Measurements from ENCODE around the gene ARHGEF2. TPM values are rescaled to one million over a fixed set of nuclear protein-coding genes. Genes with fewer than 3 reads are reported as not detected.

The ARHGEF2 gene
- polyA plus RNA-seq, 3 donors = 15.4 to 271 (median 18.6) TPM

DNA sequence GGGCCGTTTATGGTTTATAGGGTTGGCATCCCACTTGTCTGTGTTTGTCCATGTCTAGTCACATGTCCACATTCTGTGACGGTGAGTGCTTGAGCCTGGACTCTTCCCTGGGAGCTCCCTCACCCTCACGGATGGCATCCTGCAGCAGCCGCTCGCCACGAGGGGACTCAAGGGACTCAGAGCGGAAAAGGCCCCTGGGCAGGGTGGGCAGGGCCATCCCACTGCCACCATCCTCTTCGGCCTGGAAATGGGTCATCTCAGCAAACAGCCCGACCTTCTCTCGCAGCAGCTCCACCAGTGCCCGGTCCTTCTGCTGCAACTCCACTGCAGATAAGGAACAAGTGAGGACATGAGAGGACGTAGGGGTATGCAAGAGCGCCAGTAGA lies 25.8 kb downstream of the ARHGEF2 start:
- H3K27me3 Mint-ChIP-seq (ENCODE audit: low read depth in 3 of 3) = peaks cover 0 to 1% (median 0%) of the 10 kb centered on the region in 3 donors
- no peak overlapping the region for H3K9ac ChIP-seq (ENCODE audit: insufficient read depth, low read length, poor library complexity, severe bottlenecking)
- H3K27ac Mint-ChIP-seq = peak overlapping the region in 4 of 7 donors; percentile 7 to 75 (median 30)
- H3K4me2 ChIP-seq (replicated peaks; ENCODE audit: extremely low read depth, low read length, poor library complexity, severe bottlenecking) = no peak overlapping the region
- TF ChIP-seq CTCF (IDR thresholded peaks at IDR 0.05) = no peak
- no peak for DNase-seq
- H3K4me1 ChIP-seq (ENCODE audit: control insufficient read depth in 1 of 2, insufficient read depth in 2 of 2, low read length in 2 of 2) = peaks cover 24 to 47% of the 10 kb centered on the region in 2 donors
- no peak overlapping the region for H3K4me3 Mint-ChIP-seq
- H3K4me1 Mint-ChIP-seq = peaks cover 19% of the 10 kb centered on the region
- H2AFZ ChIP-seq (ENCODE audit: insufficient read depth, low read depth, low read length, poor library complexity, severe bottlenecking) = no peak overlapping the region
- no peak overlapping the region for H3K4me3 ChIP-seq (replicated peaks in 1 of 3; ENCODE audit: low read depth in 2 of 3, low read length in 3 of 3)
- peaks cover 82% of the 10 kb centered on the region for H3K79me2 ChIP-seq (ENCODE audit: insufficient read depth, low read length)
- peaks cover 86% of the 10 kb centered on the region for H4K20me1 ChIP-seq (ENCODE audit: insufficient read depth, low read length)
- peak overlapping the region; percentile 36 to 74 for H3K27ac ChIP-seq (ENCODE audit: low read depth in 1 of 2, low read length in 2 of 2)
- peaks cover 96 to 98% of the 10 kb centered on the region in 2 donors for H3K36me3 ChIP-seq (replicated peaks in 1 of 2; ENCODE audit: control insufficient read depth in 1 of 2, insufficient read depth in 2 of 2, low read length in 2 of 2)
- H3K9me3 ChIP-seq (replicated peaks in 1 of 2; ENCODE audit: control insufficient read depth in 1 of 2, insufficient read depth in 1 of 2, low read length in 2 of 2) = no peaks in the 10 kb centered on the region
- intact Hi-C loops (cut with micrococcal nuclease) = no loop called here
- 93% methylated on average over 12 of the region's 13 CpGs for WGBS (ENCODE audit: insufficient coverage)
- peaks cover 79 to 95% of the 10 kb centered on the region in 2 donors for H3K36me3 Mint-ChIP-seq
- no peaks in the 10 kb centered on the region for H3K27me3 ChIP-seq (ENCODE audit: control insufficient read depth in 2 of 2, insufficient read depth in 2 of 2, low read length in 2 of 2)
- peaks cover 0 to 7% (median 0%) of the 10 kb centered on the region in 7 donors for H3K9me3 Mint-ChIP-seq

DNA sequence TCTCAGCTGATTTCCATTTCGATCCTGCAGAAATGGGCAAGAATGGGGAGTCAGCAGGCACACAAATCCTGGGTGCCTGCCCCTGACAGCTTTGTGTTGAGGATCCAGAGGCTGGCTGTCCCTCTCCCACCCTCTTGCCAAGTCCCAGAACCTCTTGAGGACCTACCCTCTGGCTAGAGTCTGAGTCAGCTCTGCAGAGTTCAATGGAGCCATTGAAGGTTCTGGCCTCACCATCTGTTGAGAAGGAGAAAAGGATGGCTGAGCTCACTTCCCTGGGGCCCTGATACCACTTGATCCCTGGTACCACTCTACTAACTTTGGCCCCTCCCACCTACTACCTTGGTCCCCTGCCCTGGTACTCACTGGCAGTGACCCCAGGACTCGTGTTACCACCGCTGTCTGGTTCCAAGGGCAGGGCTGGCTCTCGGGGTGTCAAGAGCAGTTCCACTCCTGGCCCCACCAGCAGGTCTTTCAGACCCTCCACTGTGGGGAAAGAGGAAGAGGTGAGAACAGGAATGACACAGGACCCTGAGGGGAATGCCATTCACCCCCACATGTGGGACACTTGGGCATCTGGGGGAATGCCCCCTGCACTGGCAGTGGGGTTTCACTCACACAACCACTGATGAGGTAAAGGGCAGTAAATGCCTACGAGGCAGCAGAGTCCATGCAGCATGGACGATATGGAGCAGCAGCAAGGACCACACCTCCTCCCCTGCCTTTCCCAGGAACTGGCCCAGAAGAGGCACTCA lies 26.4 kb downstream of the ARHGEF2 start:
- H2AFZ ChIP-seq (ENCODE audit: insufficient read depth, low read depth, low read length, poor library complexity, severe bottlenecking) = no peak overlapping the region
- intact Hi-C loops (cut with micrococcal nuclease) = no loop called here
- Mint-ChIP-seq H3K9me3 (peaks cover 0 to 7% (median 0%) of the 10 kb centered on the region in 7 donors), H3K27me3 (ENCODE audit: low read depth in 3 of 3) (peaks cover 0 to 1% (median 0%) of the 10 kb centered on the region in 3 donors), H3K36me3 (peaks cover 79 to 95% of the 10 kb centered on the region in 2 donors), H3K27ac (peak overlapping the region in 6 of 7 donors; percentile 7 to 81 (median 70)), H3K4me3 (no peak overlapping the region), H3K4me1 (peaks cover 25% of the 10 kb centered on the region)
- H3K9me3 ChIP-seq (replicated peaks in 1 of 2; ENCODE audit: control insufficient read depth in 1 of 2, insufficient read depth in 1 of 2, low read length in 2 of 2) = no peaks in the 10 kb centered on the region
- no peak for DNase-seq
- H3K27me3 ChIP-seq (ENCODE audit: control insufficient read depth in 2 of 2, insufficient read depth in 2 of 2, low read length in 2 of 2) = no peaks in the 10 kb centered on the region
- peaks cover 82% of the 10 kb centered on the region for H4K20me1 ChIP-seq (ENCODE audit: insufficient read depth, low read length)
- H3K4me1 ChIP-seq (ENCODE audit: control insufficient read depth in 1 of 2, insufficient read depth in 2 of 2, low read length in 2 of 2) = peaks cover 30 to 53% of the 10 kb centered on the region in 2 donors
- H3K4me2 ChIP-seq (replicated peaks; ENCODE audit: extremely low read depth, low read length, poor library complexity, severe bottlenecking) = no peak overlapping the region
- no peak overlapping the region for H3K9ac ChIP-seq (ENCODE audit: insufficient read depth, low read length, poor library complexity, severe bottlenecking)
- no peak for TF ChIP-seq CTCF (IDR thresholded peaks at IDR 0.05)
- peaks cover 77% of the 10 kb centered on the region for H3K79me2 ChIP-seq (ENCODE audit: insufficient read depth, low read length)
- 87% methylated on average over 3 of the region's 6 CpGs for WGBS (ENCODE audit: insufficient coverage)
- H3K36me3 ChIP-seq (replicated peaks in 1 of 2; ENCODE audit: control insufficient read depth in 1 of 2, insufficient read depth in 2 of 2, low read length in 2 of 2) = peaks cover 96 to 98% of the 10 kb centered on the region in 2 donors
- H3K27ac ChIP-seq (ENCODE audit: low read depth in 1 of 2, low read length in 2 of 2) = peak overlapping the region; percentile 36 to 74
- no peak overlapping the region for H3K4me3 ChIP-seq (replicated peaks in 1 of 3; ENCODE audit: low read depth in 2 of 3, low read length in 3 of 3)
